Small intestine (tissue), 7 donors: ENCODE measurements around the gene PCSK9. TPM values are rescaled to one million over a fixed set of nuclear protein-coding genes. Genes with fewer than 3 reads are reported as not detected.

ENCODE experiments used
- DNase-seq, 2 donors: peaks; one replicate each; pipeline versions ENCODE4 v3.0.0 to v3.0.0-alpha.2; 2013
- FAIRE-seq: peaks from 2 replicates; lab custom pipeline; 2012; peaks lifted over from hg19 to GRCh38; lab: Jason Lieb, UNC
- H3K27ac ChIP-seq, 3 donors: one replicate each; pipeline ENCODE4 v1.5.1; 2013; ENCODE audit warnings: low read length in 2 of 3, mild to moderate bottlenecking in 2 of 3, control low read depth in 1 of 3, inconsistent platforms in 1 of 3, low read depth in 1 of 3, moderate library complexity in 1 of 3
- H3K27me3 ChIP-seq, 3 donors: one replicate each; pipeline ENCODE4 v1.6.1; 2013; ENCODE audit warnings: low read length in 3 of 3, inconsistent platforms in 1 of 3; ENCODE audit not compliant: control insufficient read depth in 3 of 3, insufficient read depth in 3 of 3
- H3K36me3 ChIP-seq, 3 donors: one replicate each; pipeline ENCODE4 v1.6.1; 2013; ENCODE audit warnings: low read length in 3 of 3, inconsistent platforms in 1 of 3, low read depth in 1 of 3, mild to moderate bottlenecking in 1 of 3, moderate library complexity in 1 of 3; ENCODE audit not compliant: control insufficient read depth in 3 of 3, insufficient read depth in 2 of 3
- H3K4me1 ChIP-seq, 3 donors: one replicate each; pipeline ENCODE4 v1.6.1; 2013; ENCODE audit warnings: low read length in 2 of 3, inconsistent platforms in 1 of 3, low read depth in 1 of 3, mild to moderate bottlenecking in 1 of 3, moderate library complexity in 1 of 3; ENCODE audit not compliant: control insufficient read depth in 3 of 3, insufficient read depth in 2 of 3
- H3K4me3 ChIP-seq, 3 donors: one replicate each; pipeline ENCODE4 v1.5.1; 2013; ENCODE audit warnings: low read length in 3 of 3, control low read depth in 1 of 3, inconsistent platforms in 1 of 3, low read depth in 1 of 3, mild to moderate bottlenecking in 1 of 3, moderate library complexity in 1 of 3
- H3K9me3 ChIP-seq, 2 donors: one replicate each; pipeline ENCODE4 v1.6.1; 2013; ENCODE audit warnings: low read depth in 1 of 2, low read length in 1 of 2; ENCODE audit not compliant: control insufficient read depth in 2 of 2, insufficient read depth in 1 of 2
- WGBS, 3 donors: extraction: QIAGEN DNeasy Blood & Tissue Kit; methylation state at CpG; one replicate each; pipeline ENCODE4 v1.1.7; 2013; 5-methylcytosine and 5-hydroxymethylcytosine counted together
- polyA plus RNA-seq, 4 donors: library from polyadenylated mRNA; stranded (reverse) in 3 of 4; unstranded in 1 of 4; fragments of 200-250 nt in 3 of 4; fragments of 120-200 nt in 1 of 4; gene quantifications; one replicate each; pipeline versions ENCODE4 v1.2.1 to v1.2.3, GENCODE V29; 2013
- donor health status: healthy with polysubstance abuse.
- donor health status: control.
- donor health status: control.
- donor health status: Bipolar disorder and iron deficiency.
- donor health status: healthy.

The PCSK9 gene
- polyA plus RNA-seq, 4 donors, result 0.45 to 24.2 (median 2.2) TPM

DNA sequence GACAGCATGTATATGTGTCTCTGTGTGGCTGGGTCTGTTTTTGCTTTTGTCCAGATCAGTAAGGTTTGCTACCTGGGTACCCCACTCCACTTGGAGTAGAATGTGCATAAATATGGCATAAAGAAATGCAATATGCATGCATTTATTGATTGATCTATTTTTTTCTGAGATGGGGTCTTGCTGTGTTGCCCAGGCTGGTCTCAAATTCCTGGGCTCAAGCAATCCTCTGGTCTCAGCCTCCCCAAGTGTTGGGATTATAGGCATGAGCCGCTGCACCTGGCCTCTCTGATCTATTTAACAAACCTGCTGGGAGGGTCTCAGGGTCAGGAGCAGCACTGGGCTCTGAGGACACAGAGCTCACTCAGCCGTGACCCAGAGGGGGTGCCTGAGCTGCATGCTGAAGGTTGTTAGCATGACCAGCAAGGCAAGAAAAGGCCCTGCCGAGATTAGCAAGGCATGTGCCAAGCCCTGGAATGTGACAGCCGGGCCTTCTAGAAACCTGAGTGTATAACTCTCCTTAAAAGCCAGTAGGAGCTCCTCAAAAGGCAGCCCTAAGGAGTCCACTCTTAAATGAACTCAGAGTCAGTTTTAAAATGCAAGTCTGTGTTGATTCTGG is 22.5 kb downstream of the PCSK9 start:
- FAIRE-seq (no peak), DNase-seq (no peak)
- WGBS, 3 donors, result 82 to 93% (median 83%) methylated on average over 4 of the region's 4 CpGs
- no peaks in the 10 kb centered on the region for H3K27me3 ChIP-seq
- H3K27ac ChIP-seq, result no peak overlapping the region
- no peaks in the 10 kb centered on the region for H3K4me1 ChIP-seq
- H3K4me3 ChIP-seq, result no peak overlapping the region
- no peaks in the 10 kb centered on the region for H3K9me3 ChIP-seq
- H3K36me3 ChIP-seq, result peaks cover 1 to 21% (median 3%) of the 10 kb centered on the region in 3 donors

DNA sequence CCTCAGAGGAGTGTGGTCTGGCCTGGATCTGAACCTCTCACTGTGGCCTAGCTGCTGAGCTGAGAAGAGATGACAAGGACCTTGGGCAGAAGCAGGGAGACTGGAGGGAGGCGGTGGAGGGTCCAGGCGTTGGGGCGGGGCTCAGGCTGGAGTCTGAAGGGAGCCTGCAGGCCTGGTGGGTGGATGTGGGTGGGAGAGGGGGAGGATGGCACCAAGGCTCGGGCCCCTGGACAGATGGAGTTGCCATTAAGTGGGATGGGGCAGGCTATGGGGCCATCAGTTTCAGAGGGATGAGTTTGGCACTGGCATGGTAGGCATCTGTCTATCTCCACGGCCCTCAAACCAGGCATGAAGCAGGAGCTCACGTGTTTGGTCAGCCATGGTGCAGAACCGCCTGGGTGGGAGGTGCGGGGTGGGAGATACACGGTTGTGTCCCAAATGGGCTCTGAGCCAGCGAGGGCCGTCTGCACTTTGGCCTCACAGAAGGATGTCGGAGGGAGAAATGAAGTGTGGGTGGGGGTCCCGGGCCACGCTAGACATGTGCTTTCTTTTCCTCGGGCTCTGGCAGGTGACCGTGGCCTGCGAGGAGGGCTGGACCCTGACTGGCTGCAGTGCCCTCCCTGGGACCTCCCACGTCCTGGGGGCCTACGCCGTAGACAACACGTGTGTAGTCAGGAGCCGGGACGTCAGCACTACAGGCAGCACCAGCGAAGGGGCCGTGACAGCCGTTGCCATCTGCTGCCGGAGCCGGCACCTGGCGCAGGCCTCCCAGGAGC is 23.6 kb downstream of the PCSK9 start:
- H3K4me3 ChIP-seq, result no peak overlapping the region

DNA sequence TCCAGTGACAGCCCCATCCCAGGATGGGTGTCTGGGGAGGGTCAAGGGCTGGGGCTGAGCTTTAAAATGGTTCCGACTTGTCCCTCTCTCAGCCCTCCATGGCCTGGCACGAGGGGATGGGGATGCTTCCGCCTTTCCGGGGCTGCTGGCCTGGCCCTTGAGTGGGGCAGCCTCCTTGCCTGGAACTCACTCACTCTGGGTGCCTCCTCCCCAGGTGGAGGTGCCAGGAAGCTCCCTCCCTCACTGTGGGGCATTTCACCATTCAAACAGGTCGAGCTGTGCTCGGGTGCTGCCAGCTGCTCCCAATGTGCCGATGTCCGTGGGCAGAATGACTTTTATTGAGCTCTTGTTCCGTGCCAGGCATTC is 24.2 kb downstream of the PCSK9 start:
- H3K4me1 ChIP-seq, result no peaks in the 10 kb centered on the region
- WGBS, 3 donors, result 82 to 92% (median 91%) methylated on average over 9 of the region's 9 CpGs
- no peak overlapping the region for H3K27ac ChIP-seq
- no peaks in the 10 kb centered on the region for H3K27me3 ChIP-seq
- no peak overlapping the region for H3K4me3 ChIP-seq
- peaks cover 3 to 25% (median 6%) of the 10 kb centered on the region in 3 donors for H3K36me3 ChIP-seq
- DNase-seq (no peak), FAIRE-seq (no peak)
- H3K9me3 ChIP-seq, result no peaks in the 10 kb centered on the region

More for the DNA sequence above, 23.6 kb downstream of the PCSK9 start:
- FAIRE-seq (no peak), DNase-seq (no peak)
- Histone ChIP-seq H3K4me1 (no peaks in the 10 kb centered on the region), H3K9me3 (no peaks in the 10 kb centered on the region), H3K36me3 (peaks cover 3 to 26% (median 6%) of the 10 kb centered on the region in 3 donors), H3K27me3 (no peaks in the 10 kb centered on the region), H3K27ac (no peak overlapping the region)
- WGBS, 3 donors, result 91 to 94% (median 92%) methylated on average over 29 of the region's 29 CpGs

DNA sequence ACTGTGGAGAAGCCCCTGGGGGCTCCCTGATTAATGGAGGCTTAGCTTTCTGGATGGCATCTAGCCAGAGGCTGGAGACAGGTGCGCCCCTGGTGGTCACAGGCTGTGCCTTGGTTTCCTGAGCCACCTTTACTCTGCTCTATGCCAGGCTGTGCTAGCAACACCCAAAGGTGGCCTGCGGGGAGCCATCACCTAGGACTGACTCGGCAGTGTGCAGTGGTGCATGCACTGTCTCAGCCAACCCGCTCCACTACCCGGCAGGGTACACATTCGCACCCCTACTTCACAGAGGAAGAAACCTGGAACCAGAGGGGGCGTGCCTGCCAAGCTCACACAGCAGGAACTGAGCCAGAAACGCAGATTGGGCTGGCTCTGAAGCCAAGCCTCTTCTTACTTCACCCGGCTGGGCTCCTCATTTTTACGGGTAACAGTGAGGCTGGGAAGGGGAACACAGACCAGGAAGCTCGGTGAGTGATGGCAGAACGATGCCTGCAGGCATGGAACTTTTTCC is 24.8 kb downstream of the PCSK9 start:
- DNase-seq, result no peak
- H3K4me3 ChIP-seq, result no peak overlapping the region
- H3K36me3 ChIP-seq, result peaks cover 7 to 28% (median 10%) of the 10 kb centered on the region in 3 donors
- H3K27ac ChIP-seq, result no peak overlapping the region
- FAIRE-seq, result no peak
- no peaks in the 10 kb centered on the region for H3K9me3 ChIP-seq
- H3K27me3 ChIP-seq, result no peaks in the 10 kb centered on the region
- H3K4me1 ChIP-seq, result no peaks in the 10 kb centered on the region
- 69 to 76% (median 73%) methylated on average over 12 of the region's 12 CpGs for WGBS, 3 donors

DNA sequence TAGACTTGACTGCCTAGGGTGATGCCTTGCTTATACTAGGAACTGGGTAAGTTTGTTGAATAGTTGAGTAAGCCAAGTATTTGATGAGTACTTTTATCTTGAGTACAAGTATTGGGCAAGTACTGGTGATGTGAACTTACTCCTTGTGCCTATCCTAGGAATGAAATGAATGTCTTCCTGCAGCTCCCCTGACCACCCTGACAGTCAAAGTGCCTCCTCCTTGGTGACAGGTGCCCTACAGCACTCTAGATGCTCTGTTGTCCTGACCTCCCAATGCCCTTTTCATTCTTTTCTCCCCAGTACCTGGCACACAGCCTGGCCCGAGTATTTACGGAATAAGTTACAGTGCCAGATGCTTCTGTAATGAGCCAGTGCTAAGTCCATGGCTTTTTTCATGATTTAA is 25.5 kb downstream of the PCSK9 start:
- peaks cover 5 to 33% (median 10%) of the 10 kb centered on the region in 3 donors for H3K36me3 ChIP-seq
- no peak overlapping the region for H3K4me3 ChIP-seq
- DNase-seq (no peak), FAIRE-seq (no peak)
- WGBS, 3 donors, result 32 to 46% (median 38%) methylated on average over 2 of the region's 2 CpGs
- no peak overlapping the region for H3K27ac ChIP-seq
- H3K9me3 ChIP-seq, result no peaks in the 10 kb centered on the region
- no peaks in the 10 kb centered on the region for H3K27me3 ChIP-seq
- no peaks in the 10 kb centered on the region for H3K4me1 ChIP-seq

DNA sequence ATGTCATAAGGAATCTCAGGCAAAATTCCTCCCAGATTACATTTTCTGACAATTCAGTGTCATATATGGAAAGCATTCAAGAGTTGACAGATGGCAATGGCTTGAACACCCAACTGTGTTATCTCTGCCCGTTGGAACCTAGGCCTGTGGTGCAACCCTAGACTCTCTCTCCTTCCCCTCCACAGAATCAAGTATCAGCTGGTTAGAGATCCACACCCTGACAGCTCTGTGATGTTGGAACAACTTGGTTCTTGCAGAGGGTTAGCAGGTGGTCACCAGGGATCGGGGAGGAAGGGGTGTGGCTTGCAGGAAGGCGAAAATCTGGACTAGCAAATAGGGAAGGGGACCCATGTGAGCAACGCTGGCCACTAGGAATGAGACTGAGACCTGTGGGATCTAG is 26.3 kb downstream of the PCSK9 start:
- H3K36me3 ChIP-seq, result peaks cover 4 to 41% (median 15%) of the 10 kb centered on the region in 3 donors
- WGBS, 3 donors, result 82 to 91% (median 84%) methylated on average over 4 of the region's 4 CpGs
- FAIRE-seq, result no peak
- no peak overlapping the region for H3K27ac ChIP-seq
- H3K4me1 ChIP-seq, result no peaks in the 10 kb centered on the region
- no peaks in the 10 kb centered on the region for H3K9me3 ChIP-seq
- DNase-seq, result no peak
- no peaks in the 10 kb centered on the region for H3K27me3 ChIP-seq
- no peak overlapping the region for H3K4me3 ChIP-seq

DNA sequence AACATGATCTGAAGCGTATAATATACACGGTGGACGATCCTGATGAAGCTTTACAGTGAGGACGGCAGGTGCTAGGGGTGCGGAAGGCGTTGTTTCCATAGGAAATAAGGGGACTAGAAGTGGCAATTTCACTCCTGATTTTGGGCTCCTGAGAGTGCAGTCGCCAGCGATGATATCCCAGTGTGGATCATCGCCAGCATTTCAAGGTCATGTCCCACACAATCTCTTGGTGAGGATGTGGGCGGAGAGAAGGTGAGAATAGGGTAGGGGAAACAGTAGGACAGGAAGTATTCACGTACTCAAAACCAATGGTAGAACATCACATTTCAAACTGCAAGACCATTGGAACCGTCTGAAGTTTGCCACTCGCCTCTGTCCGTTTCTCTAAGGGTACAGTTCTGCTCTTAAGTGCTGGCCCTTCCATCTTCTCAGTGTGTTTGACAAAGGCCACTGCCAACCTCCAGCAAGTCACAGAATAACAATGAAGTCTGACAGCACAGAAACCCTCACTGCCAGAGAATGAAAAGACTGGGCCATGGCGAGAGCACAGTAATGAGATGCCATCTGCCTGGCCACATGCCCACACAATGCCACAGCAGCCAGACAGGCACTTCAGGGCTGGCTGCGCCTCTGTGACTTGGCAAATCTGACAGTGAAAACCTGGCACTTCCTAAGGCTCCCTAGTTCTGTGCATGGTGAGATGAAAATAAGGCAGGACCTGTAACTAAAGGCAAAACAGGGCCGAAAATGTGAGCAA is 27.9 kb downstream of the PCSK9 start:
- Histone ChIP-seq H3K4me3 (no peak overlapping the region), H3K27me3 (no peaks in the 10 kb centered on the region), H3K9me3 (no peaks in the 10 kb centered on the region), H3K27ac (no peak overlapping the region), H3K36me3 (peaks cover 9 to 47% (median 26%) of the 10 kb centered on the region in 3 donors), H3K4me1 (no peaks in the 10 kb centered on the region)
- DNase-seq, result no peak
- FAIRE-seq, result no peak
- WGBS, 3 donors, result 91 to 93% (median 93%) methylated on average over 17 of the region's 17 CpGs

DNA sequence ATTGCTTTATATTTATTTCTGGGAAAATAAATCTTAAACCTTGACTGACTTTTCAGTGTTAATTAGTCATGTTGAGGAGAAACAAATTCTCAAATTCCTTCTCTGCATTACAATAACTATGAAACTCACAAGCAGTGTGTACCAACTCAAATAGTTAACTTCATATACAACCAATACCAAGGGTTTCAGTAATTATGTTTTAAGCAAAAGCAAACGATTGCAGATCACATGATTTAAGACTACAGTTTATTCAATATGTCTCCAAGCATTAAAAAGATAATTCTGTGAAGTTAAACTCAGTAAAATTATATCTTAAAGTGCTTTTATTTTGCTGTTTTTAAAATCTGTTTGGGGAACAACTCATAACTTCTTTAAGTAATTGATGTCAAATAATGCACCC is 28.6 kb downstream of the PCSK9 start:
- WGBS, 3 donors, result 58 to 71% (median 59%) methylated on average over 1 of the region's 1 CpG

More for the DNA sequence above, 28.6 kb downstream of the PCSK9 start:
- DNase-seq, result no peak
- Histone ChIP-seq H3K36me3 (peaks cover 9 to 49% (median 31%) of the 10 kb centered on the region in 3 donors), H3K4me3 (no peak overlapping the region), H3K27ac (no peak overlapping the region), H3K4me1 (no peaks in the 10 kb centered on the region), H3K27me3 (no peaks in the 10 kb centered on the region), H3K9me3 (no peaks in the 10 kb centered on the region)
- FAIRE-seq, result no peak
